Osteocyte (in vitro differentiated cells): ENCODE data around the gene C4BPB. TPM values are rescaled to one million over a fixed set of nuclear protein-coding genes. Genes with fewer than 3 reads are reported as not detected.

Experiments used
- DNase-seq: peaks from one replicate; pipeline ENCODE4 v3.0.0; 2021; ENCODE audit warnings: mixed read lengths; ENCODE audit not compliant: unreplicated experiment; ENCODE audit errors: extremely low spot score
- H3K27ac Mint-ChIP-seq: one replicate; pipeline ENCODE4 v1.8.0; 2021; ENCODE audit warnings: mild to moderate bottlenecking, mixed read lengths; ENCODE audit not compliant: unreplicated experiment
- H3K27me3 Mint-ChIP-seq: one replicate; pipeline ENCODE4 v1.8.0; 2021; ENCODE audit warnings: mixed read lengths; ENCODE audit not compliant: unreplicated experiment
- H3K36me3 Mint-ChIP-seq: one replicate; pipeline ENCODE4 v1.8.0; 2021; ENCODE audit warnings: mixed read lengths; ENCODE audit not compliant: unreplicated experiment
- H3K4me1 Mint-ChIP-seq: one replicate; pipeline ENCODE4 v1.8.0; 2021; ENCODE audit warnings: mixed read lengths; ENCODE audit not compliant: unreplicated experiment
- H3K4me3 Mint-ChIP-seq: one replicate; pipeline ENCODE4 v1.8.0; 2021; ENCODE audit warnings: mild to moderate bottlenecking, moderate library complexity, mixed read lengths; ENCODE audit not compliant: unreplicated experiment
- H3K9me3 Mint-ChIP-seq: one replicate; pipeline ENCODE4 v1.8.0; 2021; ENCODE audit warnings: mixed read lengths; ENCODE audit not compliant: unreplicated experiment
- total RNA-seq: library from RNA; stranded (reverse); gene quantifications from 2 replicates; pipeline ENCODE4 v1.2.1, GENCODE V29; 2021
- TF ChIP-seq, protein P1 (sequence below): fragments of 200-600 bp; sonication (generic); IDR thresholded peaks from 2 replicates; pipeline ENCODE4 v1.5.0; 2021; ENCODE audit warnings: antibody characterized with exemption, mild to moderate bottlenecking, moderate library complexity

C4BPB gene
- total RNA-seq, 1 donor from 2014 or later: not detected

DNA sequence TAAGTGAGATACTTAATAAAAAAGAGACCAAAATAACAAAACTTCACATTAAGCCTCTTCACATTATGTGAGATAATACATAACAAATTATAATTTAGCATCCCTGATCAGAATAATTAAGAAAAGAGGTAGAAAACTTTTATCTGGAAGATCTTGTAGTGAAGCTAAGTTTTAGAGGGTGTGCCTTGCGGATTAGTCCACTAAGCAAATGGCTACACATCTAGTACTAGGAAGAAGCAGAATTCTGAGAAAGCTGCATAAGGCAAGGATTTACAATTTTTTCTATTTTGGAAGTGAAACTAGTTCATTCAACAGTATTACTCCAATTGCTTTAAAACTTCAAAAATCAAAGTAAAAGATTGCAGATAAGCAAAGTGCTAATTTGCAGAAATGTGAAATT, 41.2 kb upstream of the C4BPB start:
- H3K27me3 Mint-ChIP-seq: no peaks in the 10 kb centered on the region

DNA sequence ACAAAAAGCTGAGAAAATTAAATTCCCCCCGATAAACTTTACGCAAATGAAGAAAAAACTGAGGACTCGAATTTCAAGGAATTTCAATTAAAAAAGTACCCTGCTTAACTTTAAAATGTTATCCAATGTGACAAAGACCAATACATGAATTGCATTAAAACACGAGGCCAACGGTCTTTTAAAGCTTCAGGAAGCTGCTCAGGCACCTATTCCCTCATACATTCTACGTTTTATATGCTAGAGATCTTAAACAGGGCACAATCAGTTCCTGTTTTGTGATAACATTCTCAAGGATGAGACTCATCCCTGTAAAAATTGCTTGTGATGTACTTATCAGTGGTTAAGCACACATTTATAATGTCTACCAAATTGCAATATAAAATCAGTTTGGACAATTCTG, 40.6 kb upstream of the C4BPB start:
- TF ChIP-seq, protein P1, sequence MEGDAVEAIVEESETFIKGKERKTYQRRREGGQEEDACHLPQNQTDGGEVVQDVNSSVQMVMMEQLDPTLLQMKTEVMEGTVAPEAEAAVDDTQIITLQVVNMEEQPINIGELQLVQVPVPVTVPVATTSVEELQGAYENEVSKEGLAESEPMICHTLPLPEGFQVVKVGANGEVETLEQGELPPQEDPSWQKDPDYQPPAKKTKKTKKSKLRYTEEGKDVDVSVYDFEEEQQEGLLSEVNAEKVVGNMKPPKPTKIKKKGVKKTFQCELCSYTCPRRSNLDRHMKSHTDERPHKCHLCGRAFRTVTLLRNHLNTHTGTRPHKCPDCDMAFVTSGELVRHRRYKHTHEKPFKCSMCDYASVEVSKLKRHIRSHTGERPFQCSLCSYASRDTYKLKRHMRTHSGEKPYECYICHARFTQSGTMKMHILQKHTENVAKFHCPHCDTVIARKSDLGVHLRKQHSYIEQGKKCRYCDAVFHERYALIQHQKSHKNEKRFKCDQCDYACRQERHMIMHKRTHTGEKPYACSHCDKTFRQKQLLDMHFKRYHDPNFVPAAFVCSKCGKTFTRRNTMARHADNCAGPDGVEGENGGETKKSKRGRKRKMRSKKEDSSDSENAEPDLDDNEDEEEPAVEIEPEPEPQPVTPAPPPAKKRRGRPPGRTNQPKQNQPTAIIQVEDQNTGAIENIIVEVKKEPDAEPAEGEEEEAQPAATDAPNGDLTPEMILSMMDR: no peak
- peaks cover 3% of the 10 kb centered on the region for H3K9me3 Mint-ChIP-seq
- no peak for DNase-seq
- H3K4me1 Mint-ChIP-seq: peaks cover 46% of the 10 kb centered on the region
- H3K27me3 Mint-ChIP-seq: no peaks in the 10 kb centered on the region
- peaks cover 30% of the 10 kb centered on the region for H3K36me3 Mint-ChIP-seq
- no peak overlapping the region for H3K4me3 Mint-ChIP-seq
- H3K27ac Mint-ChIP-seq: no peak overlapping the region

More for the DNA sequence above, 41.2 kb upstream of the C4BPB start:
- H3K9me3 Mint-ChIP-seq: peaks cover 5% of the 10 kb centered on the region
- DNase-seq: no peak
- TF ChIP-seq, protein P1: no peak
- no peak overlapping the region for H3K27ac Mint-ChIP-seq
- no peak overlapping the region for H3K4me3 Mint-ChIP-seq
- H3K36me3 Mint-ChIP-seq: peaks cover 30% of the 10 kb centered on the region
- peaks cover 41% of the 10 kb centered on the region for H3K4me1 Mint-ChIP-seq

DNA sequence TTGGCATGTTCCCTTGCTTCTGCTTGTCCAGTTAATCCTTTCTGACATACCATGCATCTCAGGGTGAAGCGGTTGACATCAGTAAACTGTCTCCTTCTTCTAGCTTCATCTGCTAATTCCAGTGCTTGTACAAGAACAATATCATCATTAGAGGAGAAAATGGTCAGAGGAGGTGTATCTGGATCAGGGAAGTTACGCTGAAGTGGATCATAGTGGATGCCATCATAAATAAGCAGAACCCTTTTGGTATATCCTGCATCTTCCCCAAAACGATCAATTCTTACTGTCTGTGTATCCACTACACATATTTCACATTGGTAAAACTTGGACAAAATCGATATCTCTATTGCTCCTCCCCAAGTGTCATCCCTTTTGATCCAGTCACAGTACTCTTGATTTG, 39.6 kb upstream of the C4BPB start:
- Mint-ChIP-seq H3K4me3 (no peak overlapping the region), H3K27me3 (no peaks in the 10 kb centered on the region), H3K36me3 (peaks cover 26% of the 10 kb centered on the region), H3K27ac (no peak overlapping the region), H3K4me1 (peaks cover 52% of the 10 kb centered on the region), H3K9me3 (no peaks in the 10 kb centered on the region)
- no peak for DNase-seq
- TF ChIP-seq, protein P1: no peak

DNA sequence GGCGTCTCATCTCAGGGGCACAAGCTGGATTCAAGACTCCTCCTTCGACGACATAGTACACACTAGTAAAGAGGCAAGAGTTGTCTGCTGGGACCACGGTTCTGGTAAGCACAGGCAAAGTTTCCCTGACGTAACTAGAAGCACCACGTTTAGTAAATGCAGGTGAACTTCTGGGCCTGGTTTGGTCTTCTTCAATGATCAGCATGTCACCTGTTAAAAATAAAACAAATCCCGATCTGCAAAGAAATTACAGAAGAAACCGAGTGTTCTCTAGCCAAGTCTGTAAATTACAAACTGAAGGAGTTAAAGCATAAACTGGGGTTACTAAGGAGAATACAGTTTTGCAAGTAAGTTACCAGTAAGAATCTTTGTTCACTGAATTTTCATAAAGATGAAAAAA, 39.1 kb upstream of the C4BPB start:
- no peak for DNase-seq
- H3K9me3 Mint-ChIP-seq: no peaks in the 10 kb centered on the region
- no peak overlapping the region for H3K27ac Mint-ChIP-seq
- TF ChIP-seq, protein P1: no peak
- H3K4me1 Mint-ChIP-seq: peaks cover 53% of the 10 kb centered on the region
- H3K36me3 Mint-ChIP-seq: peaks cover 26% of the 10 kb centered on the region
- H3K27me3 Mint-ChIP-seq: no peaks in the 10 kb centered on the region
- H3K4me3 Mint-ChIP-seq: peak overlapping the region; percentile 98

DNA sequence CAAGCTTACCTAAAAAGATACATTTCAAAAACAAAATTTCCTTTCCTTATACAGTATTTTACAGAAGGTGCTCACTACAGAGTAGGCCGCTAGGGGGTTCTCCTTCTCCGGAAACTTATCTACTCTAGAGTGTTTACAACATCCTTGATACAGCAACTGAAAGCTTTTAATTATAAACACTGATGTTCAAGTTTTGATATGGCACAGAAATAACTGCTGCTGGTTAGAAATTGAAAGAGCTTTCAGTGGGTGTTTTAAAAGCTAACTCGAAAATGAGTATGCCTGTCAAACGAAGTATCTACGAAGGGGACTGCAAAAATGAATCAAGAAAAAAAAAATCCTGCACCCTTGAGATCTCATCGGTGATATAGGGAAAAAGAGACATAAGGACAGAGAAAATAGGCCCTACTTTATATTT, 38.7 kb upstream of the C4BPB start:
- peaks cover 23% of the 10 kb centered on the region for H3K36me3 Mint-ChIP-seq
- H3K9me3 Mint-ChIP-seq: no peaks in the 10 kb centered on the region
- peak overlapping the region; percentile 98 for H3K4me3 Mint-ChIP-seq
- peaks cover 53% of the 10 kb centered on the region for H3K4me1 Mint-ChIP-seq
- no peak for DNase-seq
- peak overlapping the region; percentile 93 for H3K27ac Mint-ChIP-seq
- TF ChIP-seq, protein P1: peak; percentile 83
- H3K27me3 Mint-ChIP-seq: no peaks in the 10 kb centered on the region
